ENCODE measurements around the gene UGT1A6. TPM values are rescaled to one million over a fixed set of nuclear protein-coding genes. Genes with fewer than 3 reads are reported as not detected.

The UGT1A6 gene
- total and polyA plus RNA-seq, 2 experiments from 2014 or later = not detected

DNA sequence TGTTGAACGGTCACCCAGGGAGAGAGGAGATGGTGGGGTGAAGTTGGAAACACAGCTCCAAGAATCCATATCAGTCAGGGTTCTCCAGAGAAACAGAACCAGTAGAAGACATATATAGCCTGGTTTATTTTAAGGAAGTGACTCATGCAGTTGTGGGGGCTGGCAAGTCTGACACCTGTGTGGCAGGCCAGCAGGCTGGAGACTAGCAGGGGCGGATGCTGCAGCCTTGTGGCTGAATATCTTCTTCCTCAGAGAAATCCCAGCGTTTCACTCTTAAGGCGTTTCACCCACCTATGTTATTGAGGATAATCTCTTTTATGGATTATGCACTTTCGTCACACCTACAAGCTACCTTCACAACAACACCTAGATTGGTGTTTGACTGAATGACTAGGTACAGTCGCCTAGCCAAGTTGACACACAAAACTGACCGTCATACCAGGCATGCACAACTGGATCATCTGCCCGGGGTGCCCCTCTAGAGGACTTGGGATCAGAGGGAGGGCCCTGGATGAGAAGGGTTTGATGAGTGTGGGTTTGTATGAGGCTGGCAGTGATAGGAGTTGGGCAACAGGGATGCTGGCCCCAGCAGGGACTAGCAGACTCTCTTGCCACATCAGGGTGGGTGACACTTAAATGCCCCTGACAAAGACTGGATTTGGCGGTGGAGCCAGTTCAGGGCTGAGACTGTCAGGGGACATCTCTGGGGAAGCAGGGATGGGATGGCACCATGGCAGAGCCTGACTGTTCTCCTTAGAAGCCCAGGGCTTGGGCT, 108.9 kb downstream of the UGT1A6 start (continued):
- TF ChIP-seq CREB1 (CRISPR knock-in tag; IDR thresholded peaks at IDR 0.05; ENCODE audit: low read depth) = no peak
- TF ChIP-seq STAT1 (IDR thresholded peaks at IDR 0.05; ENCODE audit: unreplicated experiment) = no peak
- no peak for TF ChIP-seq JUNB (IDR thresholded peaks at IDR 0.05; ENCODE audit: unreplicated experiment)

GRCh38 chr2:233802132-233802815, 109.6 kb downstream of the UGT1A6 start:
- H3K27ac ChIP-seq (ENCODE audit: low read depth) = no peak overlapping the region
- no peaks in the 10 kb centered on the region for H3K36me3 ChIP-seq (ENCODE audit: insufficient read depth)
- no peak overlapping the region for H2AFZ ChIP-seq
- no peak for ATAC-seq
- Mint-ChIP-seq H3K4me3 (no peak overlapping the region), H3K4me1 (no peaks in the 10 kb centered on the region), H3K27me3 (ENCODE audit: insufficient read depth, low read depth, poor library complexity) (peaks cover 3% of the 10 kb centered on the region), H3K9me3 (peaks cover 19% of the 10 kb centered on the region), H3K36me3 (ENCODE audit: low read depth) (no peaks in the 10 kb centered on the region; the same call in 2 of the 3 replicates), H3K27ac (no peak overlapping the region)
- no peaks in the 10 kb centered on the region for H3K27me3 ChIP-seq (ENCODE audit: insufficient read depth)
- no peaks in the 10 kb centered on the region for H3K4me1 ChIP-seq (ENCODE audit: insufficient read depth)
- no peak overlapping the region for H3K4me2 ChIP-seq
- H3K79me2 ChIP-seq (replicated peaks; ENCODE audit: insufficient read depth) = no peaks in the 10 kb centered on the region
- no peak overlapping the region for H3K4me3 ChIP-seq
- no peaks in the 10 kb centered on the region for H3F3A ChIP-seq (replicated peaks; ENCODE audit: low read depth)
- H4K20me1 ChIP-seq (replicated peaks; ENCODE audit: insufficient read depth) = no peaks in the 10 kb centered on the region
- no peak for DNase-seq (ENCODE audit: low spot score)
- no peaks in the 10 kb centered on the region for H3K9me2 ChIP-seq (ENCODE audit: insufficient read depth)
- no peak for TF ChIP-seq STAT1 (IDR thresholded peaks at IDR 0.05; ENCODE audit: unreplicated experiment)
- TF ChIP-seq POLR2AphosphoS5 (IDR thresholded peaks at IDR 0.05; ENCODE audit: low read depth) = no peak
- no peak for TF ChIP-seq NANOG (IDR thresholded peaks at IDR 0.05; ENCODE audit: borderline replicate concordance)
- TF ChIP-seq, protein P1, sequence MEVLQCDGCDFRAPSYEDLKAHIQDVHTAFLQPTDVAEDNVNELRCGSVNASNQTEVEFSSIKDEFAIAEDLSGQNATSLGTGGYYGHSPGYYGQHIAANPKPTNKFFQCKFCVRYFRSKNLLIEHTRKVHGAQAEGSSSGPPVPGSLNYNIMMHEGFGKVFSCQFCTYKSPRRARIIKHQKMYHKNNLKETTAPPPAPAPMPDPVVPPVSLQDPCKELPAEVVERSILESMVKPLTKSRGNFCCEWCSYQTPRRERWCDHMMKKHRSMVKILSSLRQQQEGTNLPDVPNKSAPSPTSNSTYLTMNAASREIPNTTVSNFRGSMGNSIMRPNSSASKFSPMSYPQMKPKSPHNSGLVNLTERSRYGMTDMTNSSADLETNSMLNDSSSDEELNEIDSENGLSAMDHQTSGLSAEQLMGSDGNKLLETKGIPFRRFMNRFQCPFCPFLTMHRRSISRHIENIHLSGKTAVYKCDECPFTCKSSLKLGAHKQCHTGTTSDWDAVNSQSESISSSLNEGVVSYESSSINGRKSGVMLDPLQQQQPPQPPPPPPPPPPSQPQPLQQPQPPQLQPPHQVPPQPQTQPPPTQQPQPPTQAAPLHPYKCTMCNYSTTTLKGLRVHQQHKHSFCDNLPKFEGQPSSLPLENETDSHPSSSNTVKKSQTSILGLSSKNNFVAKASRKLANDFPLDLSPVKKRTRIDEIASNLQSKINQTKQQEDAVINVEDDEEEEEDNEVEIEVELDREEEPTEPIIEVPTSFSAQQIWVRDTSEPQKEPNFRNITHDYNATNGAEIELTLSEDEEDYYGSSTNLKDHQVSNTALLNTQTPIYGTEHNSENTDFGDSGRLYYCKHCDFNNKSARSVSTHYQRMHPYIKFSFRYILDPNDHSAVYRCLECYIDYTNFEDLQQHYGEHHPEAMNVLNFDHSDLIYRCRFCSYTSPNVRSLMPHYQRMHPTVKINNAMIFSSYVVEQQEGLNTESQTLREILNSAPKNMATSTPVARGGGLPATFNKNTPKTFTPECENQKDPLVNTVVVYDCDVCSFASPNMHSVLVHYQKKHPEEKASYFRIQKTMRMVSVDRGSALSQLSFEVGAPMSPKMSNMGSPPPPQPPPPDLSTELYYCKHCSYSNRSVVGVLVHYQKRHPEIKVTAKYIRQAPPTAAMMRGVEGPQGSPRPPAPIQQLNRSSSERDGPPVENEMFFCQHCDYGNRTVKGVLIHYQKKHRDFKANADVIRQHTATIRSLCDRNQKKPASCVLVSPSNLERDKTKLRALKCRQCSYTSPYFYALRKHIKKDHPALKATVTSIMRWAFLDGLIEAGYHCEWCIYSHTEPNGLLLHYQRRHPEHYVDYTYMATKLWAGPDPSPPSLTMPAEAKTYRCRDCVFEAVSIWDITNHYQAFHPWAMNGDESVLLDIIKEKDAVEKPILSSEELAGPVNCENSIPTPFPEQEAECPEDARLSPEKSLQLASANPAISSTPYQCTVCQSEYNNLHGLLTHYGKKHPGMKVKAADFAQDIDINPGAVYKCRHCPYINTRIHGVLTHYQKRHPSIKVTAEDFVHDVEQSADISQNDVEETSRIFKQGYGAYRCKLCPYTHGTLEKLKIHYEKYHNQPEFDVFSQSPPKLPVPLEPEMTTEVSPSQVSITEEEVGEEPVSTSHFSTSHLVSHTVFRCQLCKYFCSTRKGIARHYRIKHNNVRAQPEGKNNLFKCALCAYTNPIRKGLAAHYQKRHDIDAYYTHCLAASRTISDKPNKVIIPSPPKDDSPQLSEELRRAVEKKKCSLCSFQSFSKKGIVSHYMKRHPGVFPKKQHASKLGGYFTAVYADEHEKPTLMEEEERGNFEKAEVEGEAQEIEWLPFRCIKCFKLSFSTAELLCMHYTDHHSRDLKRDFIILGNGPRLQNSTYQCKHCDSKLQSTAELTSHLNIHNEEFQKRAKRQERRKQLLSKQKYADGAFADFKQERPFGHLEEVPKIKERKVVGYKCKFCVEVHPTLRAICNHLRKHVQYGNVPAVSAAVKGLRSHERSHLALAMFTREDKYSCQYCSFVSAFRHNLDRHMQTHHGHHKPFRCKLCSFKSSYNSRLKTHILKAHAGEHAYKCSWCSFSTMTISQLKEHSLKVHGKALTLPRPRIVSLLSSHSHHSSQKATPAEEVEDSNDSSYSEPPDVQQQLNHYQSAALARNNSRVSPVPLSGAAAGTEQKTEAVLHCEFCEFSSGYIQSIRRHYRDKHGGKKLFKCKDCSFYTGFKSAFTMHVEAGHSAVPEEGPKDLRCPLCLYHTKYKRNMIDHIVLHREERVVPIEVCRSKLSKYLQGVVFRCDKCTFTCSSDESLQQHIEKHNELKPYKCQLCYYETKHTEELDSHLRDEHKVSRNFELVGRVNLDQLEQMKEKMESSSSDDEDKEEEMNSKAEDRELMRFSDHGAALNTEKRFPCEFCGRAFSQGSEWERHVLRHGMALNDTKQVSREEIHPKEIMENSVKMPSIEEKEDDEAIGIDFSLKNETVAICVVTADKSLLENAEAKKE (CRISPR knock-in tag; IDR thresholded peaks at IDR 0.05) = no peak
- TF ChIP-seq ZNF331 (CRISPR knock-in tag; IDR thresholded peaks at IDR 0.05; ENCODE audit: low read depth) = no peak
- no peak for TF ChIP-seq REST (IDR thresholded peaks at IDR 0.05; ENCODE audit: unreplicated experiment)
- TF ChIP-seq, protein P2, sequence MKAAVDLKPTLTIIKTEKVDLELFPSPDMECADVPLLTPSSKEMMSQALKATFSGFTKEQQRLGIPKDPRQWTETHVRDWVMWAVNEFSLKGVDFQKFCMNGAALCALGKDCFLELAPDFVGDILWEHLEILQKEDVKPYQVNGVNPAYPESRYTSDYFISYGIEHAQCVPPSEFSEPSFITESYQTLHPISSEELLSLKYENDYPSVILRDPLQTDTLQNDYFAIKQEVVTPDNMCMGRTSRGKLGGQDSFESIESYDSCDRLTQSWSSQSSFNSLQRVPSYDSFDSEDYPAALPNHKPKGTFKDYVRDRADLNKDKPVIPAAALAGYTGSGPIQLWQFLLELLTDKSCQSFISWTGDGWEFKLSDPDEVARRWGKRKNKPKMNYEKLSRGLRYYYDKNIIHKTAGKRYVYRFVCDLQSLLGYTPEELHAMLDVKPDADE (IDR thresholded peaks at IDR 0.05) = no peak
- no peak for TF ChIP-seq JUNB (IDR thresholded peaks at IDR 0.05; ENCODE audit: unreplicated experiment)
- no peak for TF ChIP-seq ZNF114 (CRISPR knock-in tag; IDR thresholded peaks at IDR 0.05)
- no peak for TF ChIP-seq CREB1 (CRISPR knock-in tag; IDR thresholded peaks at IDR 0.05; ENCODE audit: low read depth)
- no peak for TF ChIP-seq EZH2 (IDR thresholded peaks at IDR 0.05; ENCODE audit: low read depth, unreplicated experiment)
- no peak for TF ChIP-seq EZH2phosphoT487 (IDR thresholded peaks at IDR 0.05; ENCODE audit: unreplicated experiment)

All from GM23338 (cell line).